ENCODE results near the gene ZCCHC17.

DNA sequence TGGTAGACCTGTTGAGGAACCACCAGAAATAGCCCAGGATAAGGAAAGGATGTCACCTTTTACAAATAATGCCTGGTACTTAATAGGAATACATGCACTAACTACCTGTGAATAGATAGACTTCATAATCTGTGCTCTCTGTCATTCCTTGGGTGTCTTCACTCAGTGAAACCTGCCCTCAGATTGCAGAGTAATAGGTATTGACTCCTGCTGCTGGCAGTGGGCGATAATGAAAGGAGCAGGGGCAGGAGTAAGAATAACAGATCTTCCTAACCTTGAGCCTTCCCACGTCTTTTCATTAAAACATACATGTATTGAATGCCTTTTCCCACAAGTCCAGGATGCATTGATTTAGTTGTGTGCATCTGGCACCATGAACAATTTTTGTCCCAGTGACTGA is 59.6 kb downstream of the ZCCHC17 start:
- TF ChIP-seq, protein P1, sequence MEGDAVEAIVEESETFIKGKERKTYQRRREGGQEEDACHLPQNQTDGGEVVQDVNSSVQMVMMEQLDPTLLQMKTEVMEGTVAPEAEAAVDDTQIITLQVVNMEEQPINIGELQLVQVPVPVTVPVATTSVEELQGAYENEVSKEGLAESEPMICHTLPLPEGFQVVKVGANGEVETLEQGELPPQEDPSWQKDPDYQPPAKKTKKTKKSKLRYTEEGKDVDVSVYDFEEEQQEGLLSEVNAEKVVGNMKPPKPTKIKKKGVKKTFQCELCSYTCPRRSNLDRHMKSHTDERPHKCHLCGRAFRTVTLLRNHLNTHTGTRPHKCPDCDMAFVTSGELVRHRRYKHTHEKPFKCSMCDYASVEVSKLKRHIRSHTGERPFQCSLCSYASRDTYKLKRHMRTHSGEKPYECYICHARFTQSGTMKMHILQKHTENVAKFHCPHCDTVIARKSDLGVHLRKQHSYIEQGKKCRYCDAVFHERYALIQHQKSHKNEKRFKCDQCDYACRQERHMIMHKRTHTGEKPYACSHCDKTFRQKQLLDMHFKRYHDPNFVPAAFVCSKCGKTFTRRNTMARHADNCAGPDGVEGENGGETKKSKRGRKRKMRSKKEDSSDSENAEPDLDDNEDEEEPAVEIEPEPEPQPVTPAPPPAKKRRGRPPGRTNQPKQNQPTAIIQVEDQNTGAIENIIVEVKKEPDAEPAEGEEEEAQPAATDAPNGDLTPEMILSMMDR (IDR thresholded peaks at IDR 0.05; ENCODE audit: insufficient read depth, low read depth, low read length): no peak
- no peak for TF ChIP-seq EZH2 (IDR thresholded peaks at IDR 0.05; ENCODE audit: insufficient read depth, low read length)
